Right cardiac atrium (tissue), 5 donors: Measurements from ENCODE around the gene CXXC1. TPM values are rescaled to one million over a fixed set of nuclear protein-coding genes. Genes with fewer than 3 reads are reported as not detected.
"Not testable (repeated sequence)": the region's sequence is repeated elsewhere in the genome, so short reads cannot be mapped to it uniquely, and the experiment has no call there.

Experiments used
- ATAC-seq, 2 donors: fragments of 200-7000 bp; cut with Tn5 transposase; one replicate each; pipeline versions ENCODE4 v1.8.0 to v1.9.1; 2020; ENCODE audit warnings: moderate library complexity in 2 of 2, mild to moderate bottlenecking in 1 of 2
- DNase-seq, 3 donors: peaks; one replicate each; pipeline ENCODE4 v3.0.0-alpha.2; 2020
- H3K27ac ChIP-seq: one replicate; pipeline ENCODE4 v1.5.1; 2013; ENCODE audit warnings: mild to moderate bottlenecking, low read length, control low read depth, moderate library complexity
- H3K27me3 ChIP-seq: one replicate; pipeline ENCODE4 v1.6.1; 2013; ENCODE audit not compliant: control insufficient read depth, insufficient read depth
- H3K4me1 ChIP-seq: one replicate; pipeline ENCODE4 v1.6.1; 2013; ENCODE audit warnings: low read length; ENCODE audit not compliant: control insufficient read depth, insufficient read depth
- H3K4me3 ChIP-seq: one replicate; pipeline ENCODE4 v1.5.1; 2013; ENCODE audit warnings: low read length, control low read depth
- H3K9me3 ChIP-seq: one replicate; pipeline ENCODE4 v1.6.1; 2013; ENCODE audit warnings: low read length; ENCODE audit not compliant: control insufficient read depth
- WGBS: extraction: QIAGEN DNeasy Blood & Tissue Kit; methylation state at CpG from one replicate; pipeline ENCODE4 v1.1.7; 2013; 5-methylcytosine and 5-hydroxymethylcytosine counted together
- intact Hi-C, 4 donors: fragments of 100-400 bp; cut with DNase I; formaldehyde crosslinking; loops; one replicate each; pipeline versions ENCODE4 v1.11.0 to v1.14.0; 2022 to 2023
- polyA plus RNA-seq: library from polyadenylated mRNA; stranded (reverse); fragments of 200-250 nt; gene quantifications from one replicate; pipeline ENCODE4 v1.2.3, GENCODE V29; 2013
- total RNA-seq, 4 donors: library from RNA; stranded (reverse); fragmentation: NEBNext Ultra II Directional; extraction: Animal tissue kit (Norgen Biotek cat#: 25700); gene quantifications; one replicate each; pipeline ENCODE4 v1.2.1, GENCODE V29; 2021
- donor health status: healthy with polysubstance abuse.
- donor health status: DM: no; HTN: yes; CAD: no.
- donor health status: DM: no; HTN: no; CAD: no.
- donor health status: DM: no; HTN: yes; CAD: no; lungs with severe emphysema.
- donor health status: DM: yes; HTN: yes; CAD: no.

The CXXC1 gene
- total and polyA plus RNA-seq, 5 donors: 31.9 to 52.3 (median 37.3) TPM

GRCh38 chr18:50273203-50274043, 14.1 kb downstream of the CXXC1 start:
- DNase-seq: peak in 1 of 3 donors; percentile 51
- Histone ChIP-seq H3K4me1 (no peaks in the 10 kb centered on the region), H3K27me3 (no peaks in the 10 kb centered on the region), H3K27ac (no peak overlapping the region), H3K4me3 (no peak overlapping the region), H3K9me3 (no peaks in the 10 kb centered on the region)
- no peak for ATAC-seq
- intact Hi-C loops: no loop called here
- WGBS: 93% methylated on average over 23 of the region's 23 CpGs

GRCh38 chr18:50272568-50272967, 14.9 kb downstream of the CXXC1 start:
- H3K27ac ChIP-seq: no peak overlapping the region
- DNase-seq (no peak), ATAC-seq (no peak)
- no peaks in the 10 kb centered on the region for H3K9me3 ChIP-seq
- WGBS: 88% methylated on average over 5 of the region's 5 CpGs
- intact Hi-C loops: no loop called here
- no peaks in the 10 kb centered on the region for H3K4me1 ChIP-seq
- H3K27me3 ChIP-seq: no peaks in the 10 kb centered on the region
- no peak overlapping the region for H3K4me3 ChIP-seq

DNA sequence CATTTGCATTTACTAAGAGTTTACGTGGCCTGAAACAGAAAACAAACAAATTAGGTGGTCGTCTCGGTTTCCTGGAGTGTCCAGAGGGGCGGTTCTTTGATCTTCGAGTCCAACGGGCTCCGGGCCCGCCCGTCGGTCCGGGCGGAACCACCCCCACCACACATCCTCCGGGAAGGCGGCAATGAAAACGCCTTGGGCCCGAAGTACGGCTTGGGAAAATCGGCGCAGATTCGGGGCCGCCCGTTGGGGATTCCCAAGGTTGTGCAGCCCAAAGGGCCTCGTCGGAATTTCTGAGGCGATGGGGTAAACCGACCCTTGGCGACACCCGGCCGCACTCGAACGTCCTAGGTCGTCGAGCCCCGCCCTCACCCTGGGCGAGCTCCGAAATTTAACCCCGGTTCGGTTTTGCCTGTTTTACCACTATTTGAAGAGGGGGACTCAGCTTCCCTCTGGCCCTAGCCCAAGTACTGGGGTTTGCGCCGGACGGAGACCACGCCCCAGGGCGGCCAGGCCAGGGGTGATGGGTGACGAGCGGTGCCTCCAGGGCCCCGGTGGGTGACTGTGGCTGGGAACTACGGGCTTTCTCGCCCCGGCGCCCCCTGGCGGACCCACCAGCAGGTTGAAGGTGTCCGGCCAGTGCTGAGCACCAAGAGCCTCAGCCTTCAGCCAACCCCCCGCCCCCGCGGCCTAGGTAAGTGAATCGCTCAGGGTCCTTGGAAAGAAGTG, 19.3 kb downstream of the CXXC1 start:
- H3K27ac ChIP-seq: peak overlapping the region; percentile 80
- ATAC-seq: peak; percentile 83 to 85
- H3K9me3 ChIP-seq: no peaks in the 10 kb centered on the region
- no peaks in the 10 kb centered on the region for H3K4me1 ChIP-seq
- intact Hi-C loops: loop anchor here in 1 of 4 donors (10.0 kb wide), 1 partner anchor 773 kb away; the partner anchor contains the start of gene RPL17
- 11% methylated on average over 56 of the region's 56 CpGs for WGBS
- peak overlapping the region; percentile 67 for H3K4me3 ChIP-seq
- H3K27me3 ChIP-seq: no peaks in the 10 kb centered on the region
- peak; percentile 87 to 95 (median 94) for DNase-seq

DNA sequence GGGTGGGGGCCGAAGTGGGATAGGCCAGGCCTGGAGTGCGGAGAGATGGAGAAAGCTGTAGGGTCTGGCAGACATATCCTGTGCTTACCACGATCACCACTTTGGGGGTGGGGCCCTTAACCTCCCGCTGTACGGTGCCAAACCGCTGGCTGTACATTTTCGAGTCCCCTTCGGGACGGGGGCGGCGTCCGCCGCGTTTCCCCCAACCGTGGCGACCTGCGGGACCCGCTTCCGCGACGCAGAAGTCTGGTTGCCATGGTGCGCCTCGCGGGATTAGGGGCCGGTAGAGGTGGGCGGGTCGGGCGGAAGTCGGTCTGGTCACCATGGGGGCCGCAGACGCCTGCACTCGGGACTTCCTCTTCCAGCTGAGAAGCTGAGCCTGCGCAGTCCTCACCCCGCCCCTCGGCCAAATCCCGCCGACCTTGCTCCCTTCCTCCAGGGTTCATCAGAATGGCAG, 21.2 kb downstream of the CXXC1 start, which contains the start of gene CFAP53:
Gene CFAP53 (minus strand): TSS at position 248 of the 457 bp plus-strand sequence. CDS start 91 bp downstream, at position 157.
- Histone ChIP-seq H3K27me3 (no peaks in the 10 kb centered on the region), H3K4me3 (peak within 1 kb of the TSS; percentile 83), H3K4me1 (no peaks in the 10 kb centered on the region), H3K27ac (peak within 1 kb of the TSS; percentile 4), H3K9me3 (no peaks in the 10 kb centered on the region)
- DNase-seq (peak; percentile 96 to 97 (median 97)), ATAC-seq (peak; percentile 98)
- intact Hi-C loops: loop anchor here in 1 of 4 donors (10.0 kb wide), 1 partner anchor 771 kb away; the partner anchor contains the start of gene RPL17
- under 1% methylated on average over 37 of the region's 37 CpGs for WGBS

DNA sequence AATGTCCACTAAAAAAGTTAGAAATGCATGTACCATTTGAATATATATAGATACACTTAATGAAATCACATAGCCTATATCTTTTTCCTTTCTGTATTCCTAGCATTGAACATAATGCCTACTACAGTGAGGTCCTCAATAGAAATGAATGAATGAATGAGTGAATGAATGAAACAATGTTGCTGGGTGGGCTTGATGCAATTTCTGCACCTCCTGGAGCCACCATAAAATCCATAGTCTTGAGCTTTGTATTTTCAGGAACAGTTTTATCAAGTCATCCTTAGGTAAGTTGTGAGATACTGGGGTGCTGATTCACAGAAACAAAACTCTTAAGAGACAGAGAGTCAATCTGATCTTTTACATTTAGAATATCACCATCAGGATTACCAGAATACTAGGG, 24.5 kb downstream of the CXXC1 start:
- no peaks in the 10 kb centered on the region for H3K27me3 ChIP-seq
- no peak overlapping the region for H3K27ac ChIP-seq
- intact Hi-C loops: loop anchor here in 1 of 4 donors (10.0 kb wide), 1 partner anchor 768 kb away; the partner anchor contains the start of gene RPL17
- ATAC-seq (no peak), DNase-seq (no peak)
- no peaks in the 10 kb centered on the region for H3K9me3 ChIP-seq
- no peak overlapping the region for H3K4me3 ChIP-seq
- no peaks in the 10 kb centered on the region for H3K4me1 ChIP-seq

DNA sequence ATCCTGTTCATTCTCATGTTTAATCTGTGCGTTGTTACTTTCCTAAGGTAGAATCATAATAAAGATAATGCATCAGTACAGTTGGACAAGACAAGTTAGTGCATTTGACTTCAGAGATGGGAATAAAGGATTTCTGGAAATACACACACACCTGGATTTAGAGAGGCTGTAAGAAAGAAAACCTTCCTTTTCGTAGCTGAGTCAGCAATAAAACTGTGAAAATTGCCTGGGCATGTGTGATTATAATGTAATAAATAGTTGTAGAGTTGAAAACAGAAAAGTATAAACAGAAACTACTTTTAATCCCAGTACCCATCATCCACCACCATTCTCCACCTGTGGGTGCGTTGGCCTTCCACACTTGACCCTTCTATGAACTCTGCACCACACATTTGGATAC, 36.6 kb downstream of the CXXC1 start:
- Histone ChIP-seq H3K27ac (no peak overlapping the region), H3K9me3 (no peaks in the 10 kb centered on the region), H3K4me1 (no peaks in the 10 kb centered on the region), H3K27me3 (no peaks in the 10 kb centered on the region), H3K4me3 (no peak overlapping the region)
- 85% methylated on average over 3 of the region's 3 CpGs for WGBS
- intact Hi-C loops: no loop called here
- ATAC-seq (no peak), DNase-seq (no peak)

DNA sequence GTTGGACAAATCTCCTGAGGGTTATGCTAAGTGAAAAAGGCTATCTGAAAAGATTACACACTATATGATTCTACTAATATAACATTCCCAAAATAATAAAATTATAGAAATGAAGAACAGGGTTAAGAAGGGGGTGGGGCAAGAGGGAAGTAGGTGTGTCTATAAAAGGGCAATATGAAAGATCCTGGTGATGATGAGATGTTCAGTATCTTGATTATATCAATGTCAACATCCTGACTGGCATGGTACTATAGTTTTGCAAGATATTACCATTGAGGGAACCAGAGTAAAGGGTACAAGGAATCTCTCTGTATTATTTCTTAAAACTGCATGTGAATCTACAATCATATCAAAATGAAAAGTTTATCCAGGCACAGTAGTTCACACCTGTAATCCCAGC, 37.9 kb downstream of the CXXC1 start:
- Histone ChIP-seq H3K27ac (no peak overlapping the region), H3K9me3 (no peaks in the 10 kb centered on the region), H3K4me1 (no peaks in the 10 kb centered on the region), H3K27me3 (no peaks in the 10 kb centered on the region), H3K4me3 (no peak overlapping the region)
- intact Hi-C loops: no loop called here
- DNase-seq (no peak), ATAC-seq (no peak)

DNA sequence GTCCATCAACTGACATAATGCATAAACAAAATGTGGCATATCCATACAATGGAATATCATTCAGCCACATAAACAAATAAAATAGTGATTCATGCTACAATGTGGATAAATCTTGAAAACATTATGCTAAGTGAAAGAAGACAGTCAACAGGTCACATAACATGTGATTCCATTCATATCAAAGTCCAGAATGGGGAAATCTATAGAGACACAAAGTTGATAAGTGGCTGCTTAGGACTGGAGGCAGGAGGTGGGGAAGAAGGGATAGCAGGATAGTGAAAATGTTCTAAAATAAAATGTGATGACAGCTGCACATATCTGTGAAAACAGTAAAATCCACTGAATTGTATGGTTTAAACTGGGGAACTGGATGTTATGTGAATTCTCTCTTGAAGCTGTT, 39.9 kb downstream of the CXXC1 start:
- intact Hi-C loops: no loop called here
- Histone ChIP-seq H3K4me3 (no peak overlapping the region), H3K4me1 (no peaks in the 10 kb centered on the region), H3K27ac (no peak overlapping the region), H3K27me3 (no peaks in the 10 kb centered on the region), H3K9me3 (no peaks in the 10 kb centered on the region)
- no peak for ATAC-seq
- no peak for DNase-seq

- H3K27me3 ChIP-seq, H3K4me3 ChIP-seq, H3K4me1 ChIP-seq, H3K27ac ChIP-seq, intact Hi-C loops, H3K9me3 ChIP-seq, ATAC-seq, DNase-seq: not testable (repeated sequence)
- 69% methylated on average over 8 of the region's 8 CpGs for WGBS
Observed at GRCh38 chr18:50241768-50242167, 45.7 kb downstream of the CXXC1 start.

- Histone ChIP-seq H3K4me1 (no peaks in the 10 kb centered on the region), H3K27me3 (no peaks in the 10 kb centered on the region), H3K9me3 (no peaks in the 10 kb centered on the region), H3K4me3 (no peak overlapping the region), H3K27ac (no peak overlapping the region)
- ATAC-seq (no peak), DNase-seq (no peak)
- intact Hi-C loops: no loop called here
- 86% methylated on average over 3 of the region's 3 CpGs for WGBS
Observed at GRCh38 chr18:50240080-50240563, 47.4 kb downstream of the CXXC1 start.

DNA sequence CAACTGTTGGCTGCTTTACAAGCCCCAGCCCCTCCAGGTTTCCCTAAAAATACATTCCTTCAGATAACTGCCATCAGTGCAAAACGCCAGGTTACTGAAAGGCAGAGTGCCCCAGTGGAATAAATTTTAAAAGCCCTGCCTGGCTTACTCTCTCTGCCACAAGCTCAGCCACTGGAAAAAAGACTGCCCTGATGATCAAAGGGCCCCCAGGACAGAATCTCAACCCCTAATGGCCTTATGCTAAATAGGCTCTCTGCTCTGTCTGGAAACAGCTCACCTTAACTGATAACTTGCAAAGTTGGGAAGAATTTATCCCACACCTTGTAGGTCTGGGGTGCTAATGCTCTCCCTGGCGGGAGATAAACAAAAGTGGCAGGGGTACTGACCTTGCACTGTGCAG, 55.1 kb downstream of the CXXC1 start:
- 45% methylated on average over 2 of the region's 2 CpGs for WGBS
- no peak overlapping the region for H3K4me3 ChIP-seq
- H3K9me3 ChIP-seq: no peaks in the 10 kb centered on the region
- no peak for DNase-seq
- H3K4me1 ChIP-seq: no peaks in the 10 kb centered on the region
- intact Hi-C loops: no loop called here
- H3K27me3 ChIP-seq: no peaks in the 10 kb centered on the region
- ATAC-seq: no peak
- no peak overlapping the region for H3K27ac ChIP-seq
